HG03039 (cell line): ENCODE data around the gene PRXL2A.
"Not testable (repeated sequence)": the region's sequence is repeated elsewhere in the genome, so short reads cannot be mapped to it uniquely, and the experiment has no call there.

Experiments
- ATAC-seq: cut with Tn5 transposase; IDR thresholded peaks from one replicate; pipeline ENCODE4 v1.9.1; 2021; ENCODE audit warnings: mild to moderate bottlenecking, moderate library complexity; ENCODE audit not compliant: unreplicated experiment

The PRXL2A gene

DNA sequence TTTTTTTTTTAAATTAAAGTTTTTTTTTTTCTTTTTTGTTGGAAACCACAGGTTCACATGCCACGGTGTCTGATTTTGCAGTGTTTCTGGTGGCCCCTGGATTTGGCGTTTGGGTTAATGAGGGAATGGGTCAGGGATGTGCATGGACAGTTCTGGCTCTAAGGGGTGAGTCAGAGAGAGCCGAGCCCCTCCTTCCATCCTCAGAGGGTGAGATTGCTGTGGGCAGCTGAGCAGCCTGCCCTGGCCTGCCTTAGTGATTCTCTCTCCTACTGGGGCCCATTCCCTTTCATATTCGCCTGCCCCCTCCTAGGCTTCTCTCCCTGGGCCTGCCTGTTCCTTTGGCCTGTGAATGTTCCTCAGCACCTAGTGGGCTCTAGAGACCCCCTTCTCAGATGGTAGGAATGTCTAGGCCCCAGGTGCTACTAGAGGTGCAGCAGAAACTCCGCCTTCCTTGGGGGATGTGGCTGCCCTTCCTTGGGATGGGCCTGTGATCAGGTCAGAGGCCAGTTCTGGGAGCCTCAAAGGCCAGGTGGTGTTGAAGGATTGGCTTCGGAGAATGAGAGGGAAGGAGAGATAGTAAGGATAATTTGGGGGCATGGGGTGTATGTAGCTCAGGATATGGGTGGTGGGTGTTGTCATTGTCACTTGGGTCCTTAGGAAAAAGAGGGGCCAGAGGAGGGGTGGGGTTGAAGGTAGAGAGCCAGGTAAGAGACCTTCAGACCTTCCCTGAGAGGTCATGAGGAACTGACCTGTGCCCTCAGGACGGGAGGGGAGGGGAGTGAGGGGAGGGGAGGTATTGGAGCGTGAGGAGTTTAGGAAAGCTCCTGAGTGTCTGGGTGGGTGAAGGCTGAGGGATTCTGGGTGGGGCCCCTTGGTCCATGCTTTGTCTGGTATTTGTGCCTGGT lies 65.6 kb downstream of the PRXL2A start:
- no peak for ATAC-seq

GRCh38 chr10:80474597-80474910 lies 66.2 kb downstream of the PRXL2A start:
- no peak for ATAC-seq

DNA sequence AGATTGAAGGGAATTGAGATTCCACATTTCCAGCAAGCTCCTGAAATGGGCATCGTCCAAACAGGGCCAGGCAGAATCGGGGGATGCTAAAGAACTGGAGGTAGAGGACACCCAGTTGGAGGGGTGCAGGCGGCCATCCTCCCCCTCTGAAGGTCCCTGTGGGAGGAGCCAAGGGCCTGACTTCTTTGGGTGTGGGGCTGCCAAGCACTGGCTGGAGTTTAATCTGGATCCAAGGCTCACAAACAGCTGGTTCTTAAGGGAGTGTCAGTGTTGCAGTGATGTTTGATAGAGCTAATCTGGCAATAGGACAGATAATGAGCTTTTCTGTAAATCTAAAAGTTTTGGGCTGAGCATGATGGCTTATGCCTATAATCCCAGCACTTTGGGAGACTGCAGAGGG lies 66.6 kb downstream of the PRXL2A start:
- no peak for ATAC-seq

DNA sequence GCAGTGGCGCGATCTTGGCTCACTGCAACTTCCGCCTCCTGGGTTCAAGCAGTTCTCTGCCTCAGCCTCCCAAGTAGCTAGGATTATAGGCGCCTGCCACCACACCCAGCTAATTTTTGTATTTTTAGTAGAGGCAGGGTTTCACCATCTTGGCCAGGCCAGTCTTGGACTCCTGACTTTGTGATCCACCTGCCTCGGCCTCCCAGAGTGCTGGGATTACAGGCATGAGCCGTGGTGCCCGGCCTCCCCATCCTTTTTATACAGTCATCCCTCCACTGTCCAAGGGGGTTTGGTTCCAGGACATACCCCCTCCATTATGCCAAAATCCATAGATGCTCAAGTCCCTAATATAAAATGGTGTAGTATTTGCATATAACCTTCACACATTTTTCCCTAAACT lies 67.3 kb downstream of the PRXL2A start:
- not testable (repeated sequence) for ATAC-seq

- no peak for ATAC-seq
Observed at GRCh38 chr10:80476685-80477084, 68.3 kb downstream of the PRXL2A start.

DNA sequence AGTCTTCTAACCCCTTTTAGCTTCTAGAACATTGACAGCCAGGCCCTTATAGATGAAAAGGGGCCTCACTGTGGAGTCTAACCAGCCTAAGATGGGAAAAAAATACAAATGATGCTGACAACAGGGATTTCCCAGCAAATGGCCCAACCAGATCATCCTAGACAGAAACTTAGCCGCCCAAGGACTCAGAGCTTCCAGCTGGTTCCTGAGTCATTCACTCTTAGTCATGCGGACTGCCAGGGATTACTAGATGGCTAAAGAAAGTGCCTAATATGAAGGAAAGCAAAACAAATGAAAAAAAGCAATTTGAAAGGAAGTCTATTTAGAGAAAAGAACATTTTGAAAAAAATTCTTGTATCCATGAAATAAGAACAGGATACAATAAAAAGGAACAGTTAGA lies 69.5 kb downstream of the PRXL2A start:
- ATAC-seq: no peak

DNA sequence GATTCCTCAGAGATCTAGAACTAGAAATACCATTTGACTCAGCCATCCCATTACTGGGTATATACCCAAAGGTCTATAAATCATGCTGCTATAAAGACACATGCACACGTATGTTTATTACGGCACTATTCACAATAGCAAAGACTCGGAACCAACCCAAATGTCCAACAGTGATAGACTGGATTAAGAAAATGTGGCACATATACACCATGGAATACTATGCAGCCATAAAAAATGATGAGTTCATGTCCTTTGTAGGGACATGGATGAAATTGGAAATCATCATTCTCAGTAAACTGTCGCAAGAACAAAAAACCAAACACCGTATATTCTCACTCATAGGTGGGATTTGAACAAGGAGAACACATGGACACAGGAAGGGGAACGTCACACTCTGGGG lies 72.0 kb downstream of the PRXL2A start:
- not testable (repeated sequence) for ATAC-seq

- ATAC-seq: no peak
Observed at GRCh38 chr10:80480852-80481251, 72.5 kb downstream of the PRXL2A start.

DNA sequence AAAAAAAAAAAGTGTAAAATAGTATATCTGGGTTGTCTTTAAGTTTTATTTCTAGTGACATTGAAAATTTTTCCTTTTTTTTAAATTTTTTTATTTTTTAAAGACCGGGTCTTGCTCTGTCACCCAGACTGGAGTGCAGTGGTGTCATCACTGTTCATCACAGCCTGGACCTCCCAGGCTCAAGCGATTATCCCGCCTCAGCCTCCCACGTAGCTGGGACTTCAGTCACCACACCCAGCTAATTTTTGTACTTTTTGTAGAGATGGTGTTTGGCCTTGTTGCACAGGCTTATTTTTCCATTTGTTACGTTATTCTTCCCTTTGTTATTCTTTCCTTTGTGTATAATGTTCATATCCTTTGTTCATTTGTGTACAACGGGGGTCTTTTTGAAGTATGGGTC lies 75.9 kb downstream of the PRXL2A start:
- no peak for ATAC-seq

DNA sequence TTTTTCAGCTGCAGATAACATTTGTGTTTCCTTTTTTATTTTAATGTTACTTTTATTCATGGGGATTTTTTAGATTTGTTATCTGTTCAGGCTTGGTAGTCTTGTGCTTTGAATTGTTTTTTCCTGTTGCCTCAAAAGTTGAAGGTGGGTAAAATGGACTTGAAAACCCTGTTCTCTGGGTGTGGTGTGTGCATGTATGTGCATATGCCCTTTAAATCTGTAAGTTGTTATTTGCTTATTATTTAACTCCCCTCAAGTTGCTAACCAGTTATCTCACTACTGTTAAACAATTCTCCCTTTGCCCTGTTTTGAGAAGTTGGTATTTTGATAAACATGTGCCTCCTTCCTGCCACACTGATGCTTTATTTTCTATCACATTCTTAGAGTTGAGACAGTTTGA lies 76.3 kb downstream of the PRXL2A start:
- no peak for ATAC-seq

GRCh38 chr10:80485076-80485945 lies 77.0 kb downstream of the PRXL2A start:
- ATAC-seq: no peak

DNA sequence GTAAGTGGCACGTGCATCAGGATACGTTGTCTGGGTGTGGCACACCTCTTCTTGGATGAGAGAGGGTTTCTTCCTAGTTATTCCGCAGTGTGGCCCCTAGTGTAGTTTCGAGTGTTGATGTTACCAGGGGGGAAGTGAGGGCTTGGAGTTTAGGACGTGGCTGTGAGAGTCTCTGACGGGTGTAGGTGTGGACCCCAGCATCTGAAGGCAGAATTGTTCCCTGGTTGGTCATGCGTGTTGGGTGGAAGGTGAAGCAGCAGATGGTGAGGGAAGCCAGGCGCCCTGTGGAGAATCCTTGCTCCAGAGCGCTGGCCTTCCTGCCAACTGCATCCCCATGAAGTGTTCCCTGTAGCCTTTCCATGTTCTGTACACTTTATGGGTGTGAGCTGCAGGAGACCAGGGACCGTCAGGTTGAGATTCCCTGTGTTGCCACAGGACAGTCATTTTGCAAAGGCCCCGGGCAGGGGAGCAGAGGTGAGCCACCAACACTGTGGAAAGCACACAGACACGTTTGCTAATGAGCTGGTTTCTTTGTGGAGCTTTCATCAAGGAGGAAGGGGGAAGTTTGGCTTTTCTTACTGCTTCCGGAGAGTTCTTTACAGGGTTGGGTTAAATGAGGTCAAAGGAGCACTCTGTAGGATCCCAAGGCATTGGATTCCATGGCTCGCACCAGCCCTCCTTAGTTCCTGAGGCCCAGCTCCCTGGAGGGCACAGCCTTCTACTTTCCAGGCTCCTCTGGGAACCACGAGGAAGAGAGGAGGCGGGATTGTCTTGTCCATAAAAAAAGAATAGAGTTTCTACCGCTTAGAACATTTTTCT lies 77.8 kb downstream of the PRXL2A start:
- ATAC-seq: no peak
